T-helper 2 cell treated with Interferon-gamma antibody and Interleukin-4, amounts not matched to agents 100 ng/mL and 5 ng/mL, for 36 hours (primary cell): ENCODE measurements around the gene BCR. TPM values are rescaled to one million over a fixed set of nuclear protein-coding genes. Genes with fewer than 3 reads are reported as not detected.
"Not testable (repeated sequence)": the region's sequence is repeated elsewhere in the genome, so short reads cannot be mapped to it uniquely, and the experiment has no call there.

Experiments used
- intact Hi-C: fragments of 100-400 bp; cut with micrococcal nuclease; formaldehyde crosslinking; loops from one replicate; pipeline ENCODE4 v1.15.1; 2023
- total RNA-seq: library from RNA; stranded (reverse); gene quantifications from 2 replicates; pipeline ENCODE4 v1.2.3, GENCODE V29; 2022

Gene BCR
- total RNA-seq, 1 donor from 2014 or later = 51.6 TPM

DNA sequence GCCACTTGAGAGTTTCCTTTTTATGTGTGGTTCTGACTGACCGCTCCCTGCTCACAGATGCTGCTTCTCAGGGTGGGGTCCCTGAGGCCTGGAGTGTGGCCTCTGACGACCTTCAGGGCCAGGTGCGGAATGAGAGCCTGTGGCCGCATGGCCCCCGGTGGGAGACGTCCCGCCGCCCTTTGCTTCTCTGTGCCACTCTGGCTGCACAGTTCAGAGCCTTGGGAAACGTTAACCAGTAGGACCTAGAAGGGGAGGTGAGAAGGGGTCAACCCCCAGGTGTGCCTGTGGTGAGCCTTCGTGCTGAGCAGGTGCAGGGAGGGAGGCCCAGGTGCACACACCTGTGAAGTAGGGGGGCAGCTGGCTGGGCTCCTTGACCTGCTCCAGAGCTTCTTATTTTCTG is 127.2 kb downstream of the BCR start:
- intact Hi-C loops = not testable (repeated sequence)

- intact Hi-C loops = not testable (repeated sequence)
Measured at GRCh38 chr22:23309261-23309660, 129.0 kb downstream of the BCR start.

DNA sequence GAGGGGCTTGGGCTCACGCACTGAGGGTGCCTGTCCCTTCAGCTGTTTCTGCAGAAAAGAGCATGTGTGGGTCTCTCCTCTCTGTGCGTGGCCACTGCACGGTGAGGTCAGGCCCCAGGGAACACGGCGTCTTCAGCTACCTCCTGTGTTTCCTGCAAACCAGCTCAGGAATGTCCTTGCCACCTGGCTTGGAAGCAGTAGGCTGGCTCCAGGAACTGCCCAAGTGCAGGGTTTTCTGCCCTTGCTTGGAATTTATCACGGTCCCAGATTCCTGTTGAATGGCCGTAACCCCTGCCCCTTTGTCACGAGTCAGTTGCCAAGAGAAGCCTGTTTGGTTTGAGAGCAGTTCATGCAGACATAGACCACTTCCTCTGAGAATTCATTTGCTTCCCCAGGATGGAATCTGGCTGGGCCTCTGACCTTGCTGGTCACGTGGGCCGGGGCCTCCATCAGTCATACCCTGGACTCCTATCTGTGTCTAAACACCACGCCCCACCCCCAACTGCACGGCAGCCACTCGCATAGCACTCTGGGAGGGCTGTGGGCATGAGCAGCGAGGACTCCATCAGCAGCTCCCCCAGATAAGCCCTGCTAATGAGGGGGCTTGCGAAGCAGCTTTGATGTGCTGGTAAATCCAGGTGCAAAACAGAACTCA is 130.3 kb downstream of the BCR start:
- intact Hi-C loops = not testable (repeated sequence)

- intact Hi-C loops = not testable (repeated sequence)
Measured at GRCh38 chr22:23311635-23312420, 131.5 kb downstream of the BCR start.

GRCh38 chr22:23313791-23314567 is 133.7 kb downstream of the BCR start:
- intact Hi-C loops = no loop called here

DNA sequence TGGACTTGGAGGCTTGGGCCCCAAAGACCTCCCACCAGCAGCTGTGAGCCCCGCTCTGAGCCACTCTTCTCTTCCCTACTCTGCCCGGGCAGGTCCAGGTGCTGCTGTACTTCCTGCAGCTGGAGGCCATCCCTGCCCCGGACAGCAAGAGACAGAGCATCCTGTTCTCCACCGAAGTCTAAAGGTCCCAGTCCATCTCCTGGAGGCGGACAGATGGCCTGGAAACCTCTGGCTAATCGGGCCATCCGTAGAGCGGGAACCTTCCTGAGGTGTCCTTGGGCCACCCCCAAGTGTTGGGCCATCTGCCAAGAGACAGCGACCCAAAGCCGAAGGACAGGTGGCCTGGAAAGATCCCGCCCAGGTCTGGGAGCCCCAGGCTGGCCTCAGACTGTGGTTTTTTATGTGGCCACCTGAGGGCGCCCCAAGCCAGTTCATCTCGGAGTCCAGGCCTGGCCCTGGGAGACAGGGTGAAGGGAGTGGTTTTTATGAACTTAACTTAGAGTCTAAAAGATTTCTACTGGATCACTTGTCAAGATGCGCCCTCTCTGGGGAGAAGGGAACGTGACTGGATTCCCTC is 135.1 kb downstream of the BCR start:
- intact Hi-C loops = no loop called here

DNA sequence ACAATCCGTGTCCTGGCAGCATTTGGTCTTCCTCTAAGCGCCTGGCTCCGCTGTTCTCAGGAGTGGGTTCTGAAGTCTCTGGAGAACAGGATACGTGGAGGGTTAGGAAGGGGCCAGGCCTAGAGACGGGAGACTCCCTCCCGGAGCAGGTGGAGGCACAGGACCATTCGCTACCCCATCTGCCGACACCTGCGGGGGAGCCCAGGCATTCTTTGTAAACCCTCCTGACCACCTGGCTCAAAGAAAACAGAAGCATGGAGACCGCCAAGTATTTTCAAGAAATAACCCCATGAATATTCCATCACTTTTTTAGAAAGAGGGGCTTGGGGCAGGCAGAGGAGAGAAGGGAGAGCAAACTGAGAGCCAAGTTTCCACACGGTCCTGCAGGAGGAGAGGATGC is 136.3 kb downstream of the BCR start:
- intact Hi-C loops = not testable (repeated sequence)

- intact Hi-C loops = not testable (repeated sequence)
Measured at GRCh38 chr22:23318316-23318715, 138.0 kb downstream of the BCR start.

- intact Hi-C loops = not testable (repeated sequence)
Measured at GRCh38 chr22:23322497-23323080, 142.3 kb downstream of the BCR start.

DNA sequence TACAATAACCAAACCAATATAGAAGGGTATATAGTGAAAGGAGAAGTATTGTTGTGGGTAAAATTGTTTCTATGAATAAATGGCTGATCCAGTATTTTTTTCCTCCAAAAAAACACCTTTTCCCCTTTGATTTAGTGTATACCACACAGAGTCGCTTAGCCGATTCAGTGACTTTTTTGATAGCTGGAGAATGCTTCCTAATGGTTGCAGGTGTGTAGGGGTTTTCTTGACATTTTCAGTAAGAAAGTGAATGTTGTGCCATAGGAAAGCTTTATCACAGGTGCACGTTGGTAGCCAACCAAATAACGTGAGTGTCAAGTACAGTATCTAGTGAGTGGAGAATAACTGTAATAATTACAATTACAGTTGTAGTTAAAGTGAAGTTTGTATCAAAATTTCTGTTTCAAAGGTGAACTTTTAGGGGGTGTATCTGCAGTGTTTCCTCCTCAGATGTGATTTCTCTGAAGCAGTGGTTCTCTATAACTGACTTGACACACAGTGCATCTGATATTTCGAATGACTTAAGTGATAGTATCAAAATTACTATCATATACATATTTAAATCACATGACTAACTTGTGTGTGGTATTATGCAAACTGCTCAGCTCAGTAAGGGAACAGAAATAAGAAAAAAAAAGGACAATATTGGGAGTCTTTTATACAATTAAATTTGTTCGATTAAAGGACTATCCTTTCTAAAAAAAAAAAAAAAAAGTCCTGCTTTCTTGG is 143.8 kb downstream of the BCR start:
- intact Hi-C loops = not testable (repeated sequence)

GRCh38 chr22:23325183-23325582 is 144.9 kb downstream of the BCR start:
- intact Hi-C loops = no loop called here

DNA sequence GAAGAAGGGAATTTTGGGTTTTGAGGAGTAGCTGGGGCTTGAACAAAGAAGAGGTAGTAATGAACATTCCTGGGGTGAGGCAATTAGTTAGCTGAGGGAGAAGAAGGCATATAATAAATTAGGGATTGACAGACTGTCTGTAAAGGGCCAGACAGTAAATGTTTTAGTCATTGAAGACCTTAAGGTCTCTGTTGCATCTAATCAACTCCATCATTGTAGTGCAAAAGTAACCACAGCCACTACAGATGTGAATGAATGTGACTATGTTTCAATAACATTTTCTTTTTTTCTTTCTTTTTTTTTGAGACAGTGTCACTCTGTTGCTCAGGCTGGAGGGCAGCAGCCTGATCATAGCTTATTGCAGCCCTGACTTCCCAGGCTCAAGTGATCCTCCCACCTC is 153.5 kb downstream of the BCR start:
- intact Hi-C loops = not testable (repeated sequence)

GRCh38 chr22:23337672-23338071 is 157.4 kb downstream of the BCR start:
- intact Hi-C loops = not testable (repeated sequence)

DNA sequence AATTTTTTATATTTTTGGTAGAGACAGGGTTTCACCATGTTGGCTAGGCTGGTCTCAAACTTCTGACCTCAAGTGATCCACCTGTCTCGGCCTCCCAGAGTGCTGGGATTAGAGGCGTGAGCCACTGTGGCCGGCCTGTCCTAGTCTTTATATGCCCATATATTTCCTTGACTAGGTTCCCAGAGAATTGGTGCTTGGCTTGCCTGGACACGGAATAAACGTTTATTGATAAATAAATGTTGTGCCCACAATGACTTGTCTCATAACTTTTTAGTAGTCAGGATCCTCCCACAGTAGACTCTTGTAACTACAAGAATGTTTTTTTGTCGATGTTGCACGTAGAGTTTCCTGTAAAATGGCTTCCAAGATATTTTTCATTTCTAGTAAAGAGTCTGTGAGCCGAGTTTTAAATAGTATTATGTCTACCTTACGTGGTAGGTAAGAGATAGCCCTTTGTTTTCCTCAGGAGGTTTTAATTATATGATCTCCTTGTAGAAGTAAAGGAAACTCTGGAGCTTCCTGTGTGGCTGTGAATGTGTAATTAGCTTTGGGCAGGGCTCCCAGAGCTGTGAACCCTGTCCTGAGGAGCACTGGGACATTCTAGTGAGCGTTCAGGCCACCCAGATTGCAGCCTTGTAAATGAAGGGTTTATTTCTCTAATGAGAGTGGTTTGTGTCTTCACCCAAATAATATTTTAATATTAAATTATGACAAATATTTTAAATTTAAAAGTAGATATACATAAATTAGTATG is 161.8 kb downstream of the BCR start:
- intact Hi-C loops = not testable (repeated sequence)

DNA sequence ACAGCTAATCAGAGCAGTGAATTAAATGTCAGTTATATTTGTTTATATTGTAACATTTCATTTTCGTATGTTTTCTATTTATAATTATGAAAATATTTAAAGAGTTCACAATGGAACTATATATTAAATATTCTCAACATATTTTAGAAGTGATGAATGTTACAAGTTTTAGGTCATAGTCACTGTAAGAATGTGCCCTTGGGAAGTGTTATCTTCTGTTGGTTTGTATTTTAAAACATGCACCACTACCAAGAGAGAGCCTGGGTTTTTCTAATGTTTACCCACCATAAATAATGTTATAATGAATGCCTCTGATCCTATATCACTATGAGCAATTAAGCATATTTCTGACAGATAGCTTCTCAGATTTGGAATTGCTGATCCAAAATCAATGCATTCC is 171.0 kb downstream of the BCR start:
- intact Hi-C loops = no loop called here

DNA sequence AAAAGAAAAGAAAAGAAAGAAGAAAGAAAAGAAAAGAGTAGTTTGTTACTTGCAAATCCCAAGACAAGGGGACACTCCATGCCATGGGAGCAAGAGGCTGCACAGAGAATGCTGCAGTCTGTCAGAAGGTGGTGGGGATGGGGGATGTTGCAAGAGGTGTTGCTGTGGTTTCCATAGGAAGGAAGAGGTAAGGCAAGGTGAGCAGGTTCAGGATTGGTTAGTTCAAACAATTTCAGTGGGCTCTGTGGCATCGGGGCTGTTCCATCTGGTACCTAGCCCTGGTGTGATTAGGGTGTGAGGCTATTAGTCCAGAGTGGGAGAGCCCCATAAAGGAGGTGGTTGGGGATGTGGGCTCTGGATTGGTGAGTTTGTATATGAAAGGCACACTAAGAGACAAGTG is 172.7 kb downstream of the BCR start:
- intact Hi-C loops = no loop called here

GRCh38 chr22:23353696-23354095 is 173.4 kb downstream of the BCR start:
- intact Hi-C loops = no loop called here

DNA sequence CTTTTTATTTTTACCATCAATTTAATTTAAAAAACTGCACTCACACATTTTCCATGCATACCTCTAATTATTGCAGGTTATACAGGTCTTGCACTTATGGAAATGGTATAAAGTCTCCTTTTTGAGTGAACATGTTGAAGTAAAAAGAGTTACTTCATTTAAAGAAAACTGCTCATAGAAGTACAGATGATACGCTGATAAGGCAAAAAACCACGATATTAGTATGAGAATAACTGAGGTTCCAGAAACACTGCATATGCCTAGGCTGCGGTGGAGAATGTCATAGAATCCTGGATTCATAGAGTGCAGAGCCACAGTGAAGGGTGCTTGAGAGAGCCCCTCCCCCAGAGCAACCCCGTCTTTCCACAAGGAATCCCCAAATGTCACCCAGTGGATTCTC is 175.8 kb downstream of the BCR start:
- intact Hi-C loops = no loop called here

GRCh38 chr22:23357053-23357452 is 176.7 kb downstream of the BCR start:
- intact Hi-C loops = no loop called here

- intact Hi-C loops = no loop called here
Measured at GRCh38 chr22:23359583-23360123, 179.3 kb downstream of the BCR start.
